ENCODE results near the gene CD2AP. TPM values are rescaled to one million over a fixed set of nuclear protein-coding genes. Genes with fewer than 3 reads are reported as not detected.

CD2AP gene
- total and polyA plus RNA-seq, 9 of the 15 experiments (the other 6 are each of a cell fraction or from before 2014, with no cell fraction given) = 9.4 to 69.7 (median 38.7) TPM

DNA sequence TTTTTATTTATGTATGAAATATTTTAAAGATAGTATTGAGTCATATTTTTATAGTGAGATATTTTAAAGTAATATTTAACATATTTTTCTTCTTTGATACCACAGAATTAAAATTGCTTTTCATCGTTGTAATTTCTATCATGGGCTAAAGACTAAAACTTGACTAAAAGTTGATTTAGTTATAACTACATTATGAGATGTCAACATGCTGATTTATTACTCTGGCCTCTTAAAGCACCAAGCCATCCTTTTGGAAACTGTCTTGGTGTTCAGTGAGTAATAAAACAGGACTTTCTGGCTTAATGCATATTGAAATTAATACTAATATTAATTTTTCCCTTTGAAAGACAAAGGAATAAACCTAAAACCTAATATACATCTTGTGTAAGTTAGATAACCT, 125.6 kb downstream of the CD2AP start:
- peaks cover 68% of the 10 kb centered on the region for H3K36me3 ChIP-seq (ENCODE audit: control insufficient read depth, insufficient read depth, low read length)
- in situ Hi-C loops (cut with MboI) = loop anchor here (25.0 kb wide), 1 partner anchor 191 kb away; no protein-coding TSS in a partner anchor
- no peak overlapping the region for H2AFZ ChIP-seq (ENCODE audit: low read depth, low read length)
- DNase-seq (ENCODE audit: extremely low read depth in 1 of 4, low spot score in 3 of 4) = no peak
- CTCF ChIA-PET (ENCODE audit: low intra/inter-chr PET ratio) = no interaction called here
- no peaks in the 10 kb centered on the region for H3K4me1 ChIP-seq (replicated peaks in 1 of 2; ENCODE audit: control insufficient read depth in 2 of 2, insufficient read depth in 2 of 2, low read length in 2 of 2)
- H3K4me3 ChIP-seq = no peak overlapping the region
- no TSS peak for BruUV-seq (replicated peaks)
- 93% methylated on average over 1 of the region's 1 CpG for WGBS (ENCODE audit: insufficient coverage, low coverage, missing lambda C conversion rate)
- TF ChIP-seq, protein P1, sequence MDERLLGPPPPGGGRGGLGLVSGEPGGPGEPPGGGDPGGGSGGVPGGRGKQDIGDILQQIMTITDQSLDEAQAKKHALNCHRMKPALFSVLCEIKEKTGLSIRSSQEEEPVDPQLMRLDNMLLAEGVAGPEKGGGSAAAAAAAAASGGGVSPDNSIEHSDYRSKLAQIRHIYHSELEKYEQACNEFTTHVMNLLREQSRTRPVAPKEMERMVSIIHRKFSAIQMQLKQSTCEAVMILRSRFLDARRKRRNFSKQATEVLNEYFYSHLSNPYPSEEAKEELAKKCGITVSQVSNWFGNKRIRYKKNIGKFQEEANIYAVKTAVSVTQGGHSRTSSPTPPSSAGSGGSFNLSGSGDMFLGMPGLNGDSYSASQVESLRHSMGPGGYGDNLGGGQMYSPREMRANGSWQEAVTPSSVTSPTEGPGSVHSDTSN (CRISPR knock-in tag; IDR thresholded peaks at IDR 0.05; ENCODE audit: low read depth) = no peak
- TF ChIP-seq, protein P1 (tag; conservative IDR thresholded peaks at IDR 0.05; ENCODE audit: low read depth) = peak; percentile 54
- TF ChIP-seq, protein P2, sequence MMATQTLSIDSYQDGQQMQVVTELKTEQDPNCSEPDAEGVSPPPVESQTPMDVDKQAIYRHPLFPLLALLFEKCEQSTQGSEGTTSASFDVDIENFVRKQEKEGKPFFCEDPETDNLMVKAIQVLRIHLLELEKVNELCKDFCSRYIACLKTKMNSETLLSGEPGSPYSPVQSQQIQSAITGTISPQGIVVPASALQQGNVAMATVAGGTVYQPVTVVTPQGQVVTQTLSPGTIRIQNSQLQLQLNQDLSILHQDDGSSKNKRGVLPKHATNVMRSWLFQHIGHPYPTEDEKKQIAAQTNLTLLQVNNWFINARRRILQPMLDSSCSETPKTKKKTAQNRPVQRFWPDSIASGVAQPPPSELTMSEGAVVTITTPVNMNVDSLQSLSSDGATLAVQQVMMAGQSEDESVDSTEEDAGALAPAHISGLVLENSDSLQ (IDR thresholded peaks at IDR 0.05) = peak; percentile 70
- no peak for TF ChIP-seq MED1 (CRISPR knock-in tag; IDR thresholded peaks at IDR 0.05; ENCODE audit: borderline replicate concordance)
- peak; percentile 69 for TF ChIP-seq MEIS2 (IDR thresholded peaks at IDR 0.05; ENCODE audit: partially characterized antibody)
- no peak for TF ChIP-seq TARDBP (IDR thresholded peaks at IDR 0.05)
- H3K9ac ChIP-seq (ENCODE audit: insufficient read depth in 1 of 2, low read depth in 2 of 2, low read length in 2 of 2) = no peak overlapping the region
- POLR2A ChIA-PET = no interaction called here
- intact Hi-C loops (cut with micrococcal nuclease) = no loop called here
- H3K27me3 ChIP-seq (ENCODE audit: control insufficient read depth in 2 of 2, insufficient read depth in 2 of 2, low read length in 2 of 2) = no peaks in the 10 kb centered on the region
- no peak for ATAC-seq
- H3K9me3 ChIP-seq (replicated peaks; ENCODE audit: control insufficient read depth, insufficient read depth, low read depth, low read length) = no peaks in the 10 kb centered on the region
- no peak overlapping the region for H3K27ac ChIP-seq (ENCODE audit: extremely low read depth, low read depth, low read length)
- no peaks in the 10 kb centered on the region for H3K9me1 ChIP-seq (ENCODE audit: control insufficient read depth, insufficient read depth, low read length)
- H3K79me2 ChIP-seq (ENCODE audit: control insufficient read depth, insufficient read depth, low read length) = no peaks in the 10 kb centered on the region
- H4K20me1 ChIP-seq (replicated peaks; ENCODE audit: control insufficient read depth, insufficient read depth, low read length) = no peaks in the 10 kb centered on the region
- no peak overlapping the region for H3K4me2 ChIP-seq (ENCODE audit: insufficient read depth, low read length)
- FAIRE-seq = no peak
